HG03095 (cell line): ENCODE measurements around the gene CCDC201.
"Not testable (repeated sequence)": the region's sequence is repeated elsewhere in the genome, so short reads cannot be mapped to it uniquely, and the experiment has no call there.

ENCODE experiments used
- ATAC-seq: cut with Tn5 transposase; IDR thresholded peaks from one replicate; pipeline ENCODE4 v1.9.1; 2021; ENCODE audit warnings: moderate library complexity; ENCODE audit not compliant: unreplicated experiment

CCDC201 gene

DNA sequence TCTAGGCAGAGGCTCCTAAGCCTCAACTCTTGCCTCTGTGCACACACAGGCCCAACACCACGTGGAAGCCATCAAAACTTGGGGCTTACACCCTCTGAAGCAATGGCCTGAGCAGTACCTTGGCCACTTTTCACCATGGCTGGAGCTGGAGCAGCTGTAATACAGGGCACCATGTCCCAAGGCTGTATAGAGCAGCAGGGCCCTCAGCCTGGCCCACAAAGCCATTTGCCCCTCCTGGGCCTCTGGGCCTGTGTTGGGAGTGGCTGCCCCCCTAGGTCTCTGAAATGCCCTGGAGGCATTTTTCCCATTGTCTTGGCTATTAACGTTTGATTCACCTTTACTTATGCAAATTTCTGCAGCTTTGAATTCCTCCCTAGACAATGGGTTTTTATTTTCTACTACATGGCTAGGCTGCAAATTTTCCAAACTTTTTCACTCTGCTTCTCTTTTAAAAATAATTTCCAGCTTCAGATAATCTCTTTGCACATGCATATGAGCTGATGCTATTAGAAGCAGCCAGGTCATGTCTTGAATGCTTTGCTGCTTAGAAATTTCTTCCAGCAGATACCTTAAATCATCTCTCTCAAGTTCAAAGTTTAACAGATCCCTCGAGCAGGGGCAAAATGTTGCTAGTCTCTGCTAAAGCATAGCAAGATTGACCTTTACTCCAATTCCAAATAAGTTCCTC lies 5.7 kb upstream of the CCDC201 start:
- ATAC-seq = no peak

DNA sequence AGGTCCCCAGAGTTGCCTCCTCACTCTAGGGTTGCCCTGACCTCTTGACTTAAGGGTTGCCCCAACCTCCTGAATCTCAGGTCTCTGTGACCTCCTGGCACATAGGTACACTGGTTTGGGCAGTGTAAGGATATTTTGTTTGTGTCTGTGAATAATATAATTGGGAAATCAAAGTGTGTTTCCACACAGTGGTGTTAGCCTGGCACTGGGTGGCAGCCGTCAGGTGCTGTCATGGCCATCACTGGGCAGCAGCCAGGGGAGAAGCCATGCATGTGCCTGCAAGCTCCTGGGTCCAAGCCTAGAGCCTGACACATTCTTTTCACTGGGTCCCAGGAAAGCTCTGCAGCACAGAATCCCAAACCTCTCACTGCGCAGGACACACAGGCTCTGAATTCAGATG lies 3.6 kb upstream of the CCDC201 start:
- no peak for ATAC-seq

DNA sequence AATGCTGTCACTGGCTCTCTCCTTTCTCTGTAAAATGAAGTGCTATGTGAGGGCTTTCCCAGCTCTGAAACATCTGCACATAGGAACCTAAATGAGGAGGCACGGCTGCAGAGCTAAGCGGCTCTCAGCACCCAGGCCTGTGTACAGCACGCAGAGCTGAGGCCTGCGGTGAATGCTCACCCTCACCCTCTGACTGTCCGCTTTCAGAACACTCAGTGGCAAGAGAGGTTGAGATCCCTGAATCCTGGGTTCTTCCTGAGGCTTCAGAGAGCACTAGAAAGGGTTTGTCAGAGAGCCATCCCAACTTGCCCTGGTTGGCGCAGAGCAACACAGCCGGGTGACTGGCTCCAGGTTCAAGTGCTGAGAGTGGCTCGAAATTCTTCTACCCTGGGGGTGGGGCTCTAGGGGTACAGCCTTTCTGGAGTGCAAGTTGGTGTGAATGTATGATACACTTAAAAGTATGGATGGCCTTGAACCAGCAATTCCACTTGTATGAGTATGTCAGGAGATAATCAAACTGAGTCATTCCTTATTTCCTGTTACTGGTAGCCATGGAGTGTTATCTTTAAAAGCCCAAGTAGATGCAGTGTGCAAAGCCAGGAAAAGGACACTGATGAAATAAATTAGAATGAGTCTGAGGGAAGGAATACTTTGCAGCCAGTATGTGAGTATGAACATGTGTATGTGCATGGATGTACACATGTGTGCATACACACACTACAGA lies 1.7 kb upstream of the CCDC201 start:
- no peak for ATAC-seq

DNA sequence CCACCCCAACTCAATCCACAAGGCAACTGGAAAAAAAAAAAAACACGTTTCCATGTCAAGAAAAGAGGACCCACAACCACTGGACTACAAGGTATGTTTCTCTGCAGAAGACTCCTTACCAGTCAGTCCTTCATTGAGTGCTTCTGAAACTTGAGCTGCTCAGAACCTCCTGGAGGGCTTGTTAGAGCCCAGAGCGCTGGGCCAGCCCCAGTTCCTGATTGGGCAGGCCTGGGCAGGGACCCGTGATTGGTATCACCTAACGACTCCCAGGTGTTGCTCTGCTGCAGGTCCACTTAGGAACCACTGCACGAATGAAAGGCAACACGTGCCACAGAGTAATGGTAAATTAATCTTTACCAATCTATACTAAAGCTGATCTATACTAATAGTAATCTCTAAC lies 473 bp upstream of the CCDC201 start:
- no peak for ATAC-seq

DNA sequence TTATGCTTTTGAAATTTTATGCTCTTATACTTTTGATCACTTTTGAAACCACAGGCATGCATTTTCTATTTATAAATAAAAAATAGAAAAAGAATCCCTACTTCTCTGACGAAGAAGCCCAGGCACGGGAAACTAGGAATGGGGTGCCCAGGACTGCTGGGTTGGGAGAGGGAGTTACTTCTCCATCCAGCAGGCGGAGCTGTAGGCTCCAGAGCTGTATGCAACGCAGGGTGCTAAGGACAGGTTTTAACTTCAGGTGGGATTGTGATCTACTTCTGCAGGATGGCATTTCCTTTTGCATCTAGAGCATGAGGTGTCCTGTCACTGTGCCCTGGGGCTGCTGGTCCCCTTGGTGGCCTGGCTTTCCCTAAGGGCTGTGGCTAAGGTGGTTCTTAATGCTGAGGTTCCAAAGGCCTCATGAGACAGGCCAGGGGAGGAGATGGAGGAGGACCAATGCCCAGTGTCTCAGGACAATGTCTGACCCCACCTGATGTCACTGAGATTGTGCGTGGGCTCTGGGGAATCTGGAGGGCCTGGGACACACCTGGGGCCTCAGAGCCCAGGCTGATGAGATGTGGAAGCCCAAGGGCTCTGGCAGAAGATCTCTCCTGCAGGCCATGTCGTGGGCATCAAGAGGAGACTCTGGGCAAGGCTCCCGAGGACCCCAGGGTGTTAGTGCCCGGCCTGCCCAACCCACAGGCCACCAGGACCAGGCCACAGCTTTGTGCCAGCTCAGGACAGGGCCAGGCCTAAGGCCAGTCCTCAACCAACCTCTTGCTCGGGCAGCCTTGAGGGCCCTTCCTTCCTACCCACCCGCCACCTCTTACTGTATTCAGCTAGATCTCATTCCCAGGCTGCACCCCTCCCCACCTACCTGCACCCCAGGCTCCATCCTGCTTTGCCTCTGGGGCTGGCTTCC lies 507 bp downstream of the CCDC201 start:
- no peak for ATAC-seq

DNA sequence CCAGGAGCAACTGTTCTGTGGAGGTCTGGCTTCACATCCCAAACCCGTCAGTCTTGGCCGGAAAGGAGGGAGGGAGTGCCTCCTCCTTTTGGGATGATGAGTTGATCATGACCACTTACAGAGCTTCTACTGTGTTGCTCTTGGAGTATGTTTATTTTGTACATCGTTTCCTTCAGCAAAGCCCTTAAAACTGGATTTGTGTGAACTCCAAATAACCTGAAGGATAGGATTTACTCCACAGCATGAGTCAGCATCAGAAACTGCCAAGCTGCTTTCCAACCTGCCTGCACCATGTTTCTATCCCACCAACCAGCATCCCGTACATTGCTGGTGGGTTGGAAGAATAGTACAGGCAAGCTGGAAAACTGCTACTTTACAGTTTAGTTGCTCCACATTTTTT lies 3.5 kb downstream of the CCDC201 start:
- no peak for ATAC-seq

DNA sequence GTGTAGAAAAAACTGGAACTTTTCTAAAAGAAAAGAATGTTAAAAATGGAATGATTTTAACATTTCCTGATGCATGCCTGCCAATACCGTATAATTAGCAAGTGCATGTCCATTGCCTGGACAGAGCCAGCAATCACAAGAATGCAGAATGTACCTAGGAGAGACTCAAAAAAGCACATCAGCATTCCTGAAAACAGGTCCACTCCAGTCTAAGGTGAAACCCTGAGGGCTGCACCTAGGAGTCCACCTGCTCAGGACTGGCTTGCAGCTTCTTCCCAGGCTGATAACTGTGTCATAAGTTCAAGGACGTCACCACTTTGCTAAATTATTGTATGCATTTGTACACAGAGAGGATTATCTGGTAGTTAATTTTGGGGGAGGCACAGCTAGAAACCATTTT lies 5.4 kb downstream of the CCDC201 start:
- no peak for ATAC-seq

DNA sequence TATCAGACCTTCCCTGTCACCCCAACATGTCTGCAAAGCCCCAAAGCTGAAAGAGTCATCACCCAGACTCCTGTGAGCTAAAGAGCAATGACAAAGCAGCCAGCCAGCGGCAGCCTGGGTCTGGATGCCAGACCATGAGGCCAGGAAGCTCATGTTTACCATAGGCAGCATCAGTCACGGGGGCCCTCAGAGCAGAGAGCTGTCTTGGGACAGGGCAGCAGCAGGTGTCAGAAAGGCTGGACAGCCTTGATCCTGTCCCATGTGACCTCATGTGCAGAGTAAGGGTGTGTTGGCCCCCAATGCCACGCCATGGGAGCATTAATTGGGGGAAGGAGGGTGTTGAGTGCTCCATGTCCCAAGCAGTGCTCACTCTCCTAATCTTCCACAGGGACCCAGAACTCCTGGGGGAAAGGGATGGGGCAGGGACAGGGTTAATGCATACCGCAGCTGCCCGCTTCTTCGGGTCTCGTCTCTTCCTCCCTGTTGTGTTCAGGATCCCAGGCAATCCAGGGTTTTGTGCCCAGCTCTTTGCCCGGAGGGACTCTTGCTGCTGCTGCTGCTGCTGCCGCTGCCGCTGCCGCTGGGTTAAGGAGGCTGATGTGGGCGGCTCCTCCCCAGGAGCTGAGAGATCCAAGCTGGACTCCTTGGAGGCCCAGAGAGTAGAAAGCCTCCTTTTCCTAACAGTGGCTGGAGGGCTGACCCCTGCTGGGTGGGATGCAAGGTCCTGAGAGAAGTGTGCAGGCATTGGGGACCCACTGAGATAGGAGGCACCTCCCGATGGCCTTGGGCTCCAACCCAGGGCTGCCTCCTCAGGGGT lies 7.1 kb downstream of the CCDC201 start:
- no peak for ATAC-seq

DNA sequence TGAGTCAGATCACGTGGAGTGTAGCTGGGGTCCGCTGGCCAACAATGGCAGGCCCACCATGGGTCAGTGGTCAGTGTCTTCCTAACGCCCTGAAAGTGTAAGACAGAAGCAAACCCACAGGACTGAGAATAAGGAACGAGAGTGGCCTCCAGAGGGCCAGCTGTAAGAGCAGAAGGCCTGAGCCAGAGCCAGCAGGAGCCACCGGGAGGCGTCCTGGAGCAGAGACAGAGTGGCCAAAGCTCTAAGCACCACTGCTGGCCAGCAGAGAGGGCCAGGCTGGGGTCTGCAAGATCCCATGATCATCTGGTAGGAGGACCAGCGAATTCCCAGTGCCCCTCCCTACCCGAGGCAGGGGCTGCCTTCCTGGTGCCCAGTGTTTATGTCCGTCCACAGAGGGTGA lies 9.2 kb downstream of the CCDC201 start:
- ATAC-seq = no peak

DNA sequence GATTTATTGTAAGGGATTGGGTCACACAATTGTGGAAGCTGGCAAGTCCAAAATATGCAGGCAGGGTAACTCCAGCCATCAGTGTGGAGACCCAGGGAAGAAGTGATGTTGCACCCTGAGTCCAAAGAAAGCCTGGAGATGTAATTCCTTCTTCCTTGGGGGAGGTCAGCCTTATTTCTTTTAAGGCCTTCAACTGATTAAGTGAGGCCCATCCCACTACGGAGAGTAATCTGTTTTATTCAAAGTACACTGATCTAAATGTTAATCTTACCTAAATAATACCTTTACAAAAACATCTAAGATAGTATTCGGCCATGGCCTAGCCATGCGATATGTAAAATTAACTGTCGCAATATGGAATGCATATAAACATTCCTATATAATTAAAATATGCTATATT lies 16.0 kb downstream of the CCDC201 start:
- not testable (repeated sequence) for ATAC-seq

DNA sequence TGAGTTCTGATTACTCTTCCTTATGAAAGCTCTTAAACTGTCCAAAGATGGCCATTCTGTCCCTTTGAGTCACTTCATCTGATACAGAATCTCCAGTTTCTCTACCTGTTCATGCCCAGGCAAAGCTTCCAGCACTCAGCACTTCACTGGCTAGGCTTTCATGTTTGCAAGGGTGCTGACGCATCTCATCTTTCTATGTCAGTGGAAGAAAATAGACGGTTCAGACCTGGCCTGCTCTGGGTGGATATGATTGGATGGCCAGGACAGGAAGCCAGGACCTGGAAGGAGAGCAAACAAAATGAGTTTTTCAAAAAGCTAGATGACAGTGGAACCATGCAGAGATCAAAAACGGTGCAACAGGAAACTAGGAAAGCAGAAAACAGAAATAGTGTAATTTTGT lies 17.2 kb downstream of the CCDC201 start:
- not testable (repeated sequence) for ATAC-seq

DNA sequence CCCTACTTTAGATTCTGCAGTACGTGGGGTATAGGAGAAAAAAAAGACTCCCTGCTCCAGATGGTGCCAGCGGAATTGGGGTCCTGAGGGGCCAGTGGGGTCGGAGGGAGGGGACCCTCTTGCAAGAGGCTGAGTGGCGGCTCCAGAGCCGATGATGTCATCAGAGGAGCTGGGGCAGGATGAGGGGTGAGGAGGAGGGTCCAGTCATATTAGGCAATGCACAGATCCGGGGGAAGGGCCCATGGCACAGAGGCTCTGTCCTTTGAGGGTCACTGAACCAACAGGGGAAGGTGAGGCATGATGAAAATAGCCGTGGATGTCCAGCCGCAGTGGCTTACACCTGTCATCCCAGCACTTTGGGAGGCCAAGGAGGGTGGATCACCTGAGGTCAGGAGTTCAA lies 19.4 kb downstream of the CCDC201 start:
- not testable (repeated sequence) for ATAC-seq

DNA sequence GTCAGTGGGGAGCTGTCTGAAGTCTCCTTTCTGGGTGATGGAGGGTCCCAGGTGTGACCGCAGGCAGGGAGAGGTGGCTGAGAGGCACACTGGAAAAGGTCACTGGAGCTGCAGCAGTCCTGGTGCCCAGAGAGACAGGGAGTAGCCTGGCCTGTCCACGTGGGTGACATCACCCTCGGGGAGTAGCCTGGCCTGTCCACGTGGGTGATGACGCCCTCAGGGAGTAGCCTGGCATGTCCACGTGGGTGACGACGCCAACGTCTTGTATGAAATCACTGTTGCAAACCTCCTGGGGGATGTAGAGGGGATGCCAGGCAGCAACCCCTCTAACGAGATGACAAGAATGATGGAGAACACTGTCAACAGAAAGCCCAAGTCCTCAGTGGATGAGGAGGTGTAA lies 19.9 kb downstream of the CCDC201 start:
- not testable (repeated sequence) for ATAC-seq

DNA sequence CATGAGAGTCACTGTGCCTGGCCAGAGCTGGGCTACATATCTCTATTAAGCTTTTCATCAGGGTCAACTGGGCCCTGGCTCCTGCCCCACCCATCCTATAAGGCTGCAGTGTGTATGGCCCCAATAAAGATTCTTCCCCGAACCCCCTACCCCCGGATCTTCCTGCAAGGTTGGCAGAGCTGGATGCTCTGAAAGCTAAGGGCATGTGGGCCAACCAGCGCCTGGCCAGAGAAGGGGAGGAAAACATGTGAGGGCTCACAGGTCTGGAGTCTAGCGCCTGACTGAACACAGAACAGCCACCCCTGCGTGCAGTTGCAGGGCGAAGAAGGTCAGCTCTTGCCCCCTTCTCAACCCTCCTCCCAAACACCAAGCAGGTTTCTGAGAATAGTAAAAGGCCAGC lies 24.1 kb downstream of the CCDC201 start:
- not testable (repeated sequence) for ATAC-seq

DNA sequence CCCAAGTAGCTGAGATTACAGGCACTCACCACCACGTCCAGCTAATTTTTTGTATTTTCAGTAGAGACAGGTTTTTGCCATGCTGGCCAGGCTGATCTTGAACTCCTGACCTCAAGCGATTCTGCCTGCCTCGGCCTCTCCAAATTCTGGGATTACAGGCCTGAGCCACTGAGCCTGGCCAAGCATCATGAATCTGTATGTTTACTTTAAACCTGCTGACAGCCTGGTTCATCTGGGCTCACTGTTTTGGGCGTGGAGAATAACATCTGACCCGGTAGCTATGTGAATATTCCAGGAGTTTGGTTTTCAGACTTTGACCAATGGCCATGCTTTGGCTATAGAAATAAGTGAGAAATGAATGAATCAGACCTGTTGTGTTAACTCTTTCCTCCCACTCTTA lies 26.3 kb downstream of the CCDC201 start:
- ATAC-seq = not testable (repeated sequence)

DNA sequence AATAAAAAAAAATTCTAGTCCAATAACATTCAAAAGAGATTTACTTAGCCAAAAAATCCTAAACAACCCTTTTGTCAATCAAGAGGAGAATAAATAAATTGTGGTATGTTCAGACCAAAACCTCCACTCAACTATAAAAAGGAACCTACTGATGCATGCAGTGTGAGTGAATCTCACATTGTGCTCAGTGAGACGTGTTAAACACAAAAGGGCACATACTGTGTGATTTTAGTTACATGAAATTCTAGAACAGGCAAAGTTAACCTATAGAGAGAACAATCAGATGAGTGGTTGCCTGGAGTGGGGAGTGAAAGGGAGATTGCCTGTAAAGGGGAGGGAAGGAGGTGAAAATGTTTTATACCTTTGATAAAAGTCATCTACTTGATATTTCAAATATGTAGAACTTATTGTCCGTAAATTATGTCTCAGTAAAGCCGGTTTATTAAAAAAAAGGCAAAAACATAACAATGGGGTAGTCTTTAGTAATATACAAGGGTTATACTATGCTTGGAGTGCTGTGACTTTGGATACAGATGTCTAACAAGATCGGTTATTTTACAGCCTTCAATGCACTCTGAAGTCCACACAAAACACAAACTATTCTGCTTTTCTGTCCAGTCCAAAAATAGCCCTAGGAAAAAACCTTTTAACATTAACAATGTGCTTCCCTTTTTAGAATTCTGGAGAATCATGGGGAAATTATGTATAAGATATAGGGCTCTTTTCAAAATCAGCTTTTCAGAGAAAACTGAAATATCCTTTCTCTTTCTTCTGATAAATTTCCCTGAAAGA lies 30.8 kb downstream of the CCDC201 start:
- not testable (repeated sequence) for ATAC-seq

DNA sequence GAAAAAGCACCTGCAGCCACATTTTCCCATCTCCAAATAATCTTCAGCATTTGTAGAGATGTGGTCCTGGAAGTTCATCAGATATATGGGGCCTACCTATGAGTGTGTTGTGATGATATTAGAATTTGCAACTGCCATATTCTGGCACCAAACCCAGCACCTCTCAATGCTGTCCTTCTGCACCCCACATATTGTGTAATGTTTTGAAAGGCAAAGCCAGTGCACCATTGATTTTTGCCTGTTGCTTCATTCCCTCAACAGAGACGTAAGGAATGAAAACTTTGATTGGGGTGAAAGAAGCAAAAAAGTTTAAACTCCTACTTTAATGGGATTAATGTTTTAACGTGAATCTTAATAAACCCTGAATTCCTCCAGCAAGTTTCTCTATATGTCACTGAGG lies 34.0 kb downstream of the CCDC201 start:
- ATAC-seq = not testable (repeated sequence)

DNA sequence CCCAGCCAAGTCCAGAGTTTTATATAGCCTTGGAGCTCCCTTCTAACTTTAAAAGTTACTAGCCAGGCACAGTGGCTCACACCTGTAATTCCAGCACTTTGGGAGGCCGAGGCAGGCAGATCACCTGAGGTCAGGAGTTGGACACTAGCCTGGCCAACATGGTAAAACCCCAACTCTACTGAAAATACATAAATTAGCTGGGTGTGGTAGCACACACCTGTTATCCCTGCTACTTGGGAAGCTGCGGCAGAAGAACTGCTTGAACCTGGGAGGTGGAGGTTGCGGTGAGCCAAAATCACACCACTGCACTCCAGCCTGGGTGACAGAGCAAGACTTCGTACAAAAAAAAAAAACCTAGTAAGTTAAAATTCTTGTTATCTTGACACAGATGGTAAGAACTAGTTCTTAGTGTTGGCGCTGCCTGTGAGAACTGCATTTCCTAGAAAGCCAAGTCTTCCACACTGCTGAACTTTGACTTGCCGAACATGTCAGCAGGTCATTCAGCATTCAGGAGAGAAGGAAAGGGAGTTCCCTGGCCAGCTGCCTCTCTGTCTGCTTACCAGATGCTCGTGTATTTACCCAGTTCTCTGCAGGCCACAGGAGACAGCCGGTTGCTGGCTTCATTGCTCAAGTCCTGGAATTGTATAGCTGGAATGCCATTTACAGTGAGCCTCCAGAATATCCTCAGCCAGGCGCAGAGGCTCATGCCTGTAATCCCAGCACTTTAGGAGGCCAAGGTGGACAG lies 40.3 kb downstream of the CCDC201 start:
- ATAC-seq = not testable (repeated sequence)

DNA sequence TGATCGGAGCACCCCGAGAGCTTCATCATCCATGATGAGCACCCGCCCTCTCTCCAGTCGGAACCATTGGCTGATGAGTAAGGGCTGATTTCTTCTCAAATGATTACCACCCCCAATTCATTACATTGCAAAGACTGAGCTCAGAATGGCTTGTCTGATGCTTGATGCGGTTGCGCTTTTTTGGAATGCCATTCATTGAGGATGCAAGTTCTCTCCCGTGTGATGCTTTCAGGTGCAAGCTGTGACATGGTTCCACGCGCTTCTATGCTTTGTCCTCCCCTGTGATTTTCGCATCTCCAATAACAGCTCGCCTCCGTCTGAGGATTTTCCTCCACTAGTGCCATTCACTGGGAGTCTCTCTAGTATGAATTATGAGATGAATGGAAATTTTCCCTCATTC lies 43.0 kb downstream of the CCDC201 start:
- not testable (repeated sequence) for ATAC-seq
